ENCODE data around the gene SHROOM3.

DNA sequence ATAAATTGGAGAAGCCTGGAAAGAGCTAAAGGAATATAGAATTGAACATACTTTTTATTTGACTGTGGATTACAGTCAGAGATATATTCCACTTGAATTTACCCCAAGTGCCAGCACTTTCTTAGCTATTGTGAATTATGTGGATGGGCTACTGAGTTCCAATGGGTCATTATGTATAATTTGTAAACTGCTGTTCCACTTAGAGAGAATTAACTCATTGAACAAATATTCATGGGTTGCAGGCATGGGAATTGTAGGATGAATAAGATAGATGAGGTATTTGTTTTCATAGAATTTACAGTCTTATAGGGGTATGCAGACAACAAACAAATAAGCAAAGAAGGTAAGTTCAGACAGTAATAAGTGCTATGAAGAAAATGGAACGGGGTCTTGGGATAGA is 195.7 kb downstream of the SHROOM3 start:
- TF ChIP-seq, protein P1, sequence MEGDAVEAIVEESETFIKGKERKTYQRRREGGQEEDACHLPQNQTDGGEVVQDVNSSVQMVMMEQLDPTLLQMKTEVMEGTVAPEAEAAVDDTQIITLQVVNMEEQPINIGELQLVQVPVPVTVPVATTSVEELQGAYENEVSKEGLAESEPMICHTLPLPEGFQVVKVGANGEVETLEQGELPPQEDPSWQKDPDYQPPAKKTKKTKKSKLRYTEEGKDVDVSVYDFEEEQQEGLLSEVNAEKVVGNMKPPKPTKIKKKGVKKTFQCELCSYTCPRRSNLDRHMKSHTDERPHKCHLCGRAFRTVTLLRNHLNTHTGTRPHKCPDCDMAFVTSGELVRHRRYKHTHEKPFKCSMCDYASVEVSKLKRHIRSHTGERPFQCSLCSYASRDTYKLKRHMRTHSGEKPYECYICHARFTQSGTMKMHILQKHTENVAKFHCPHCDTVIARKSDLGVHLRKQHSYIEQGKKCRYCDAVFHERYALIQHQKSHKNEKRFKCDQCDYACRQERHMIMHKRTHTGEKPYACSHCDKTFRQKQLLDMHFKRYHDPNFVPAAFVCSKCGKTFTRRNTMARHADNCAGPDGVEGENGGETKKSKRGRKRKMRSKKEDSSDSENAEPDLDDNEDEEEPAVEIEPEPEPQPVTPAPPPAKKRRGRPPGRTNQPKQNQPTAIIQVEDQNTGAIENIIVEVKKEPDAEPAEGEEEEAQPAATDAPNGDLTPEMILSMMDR (IDR thresholded peaks at IDR 0.05; ENCODE audit: low read depth, low read length, missing input control), result no peak
- TF ChIP-seq GABPA (IDR thresholded peaks at IDR 0.05 in 1 of 2, conservative IDR thresholded peaks at IDR 0.05 in 1 of 2), result no peak
- no peak for TF ChIP-seq FOXA1 (IDR thresholded peaks at IDR 0.05)
- TF ChIP-seq, protein P2, sequence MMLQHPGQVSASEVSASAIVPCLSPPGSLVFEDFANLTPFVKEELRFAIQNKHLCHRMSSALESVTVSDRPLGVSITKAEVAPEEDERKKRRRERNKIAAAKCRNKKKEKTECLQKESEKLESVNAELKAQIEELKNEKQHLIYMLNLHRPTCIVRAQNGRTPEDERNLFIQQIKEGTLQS (IDR thresholded peaks at IDR 0.05), result no peak
- TF ChIP-seq SP1 (IDR thresholded peaks at IDR 0.05), result no peak
- TF ChIP-seq, protein P3, sequence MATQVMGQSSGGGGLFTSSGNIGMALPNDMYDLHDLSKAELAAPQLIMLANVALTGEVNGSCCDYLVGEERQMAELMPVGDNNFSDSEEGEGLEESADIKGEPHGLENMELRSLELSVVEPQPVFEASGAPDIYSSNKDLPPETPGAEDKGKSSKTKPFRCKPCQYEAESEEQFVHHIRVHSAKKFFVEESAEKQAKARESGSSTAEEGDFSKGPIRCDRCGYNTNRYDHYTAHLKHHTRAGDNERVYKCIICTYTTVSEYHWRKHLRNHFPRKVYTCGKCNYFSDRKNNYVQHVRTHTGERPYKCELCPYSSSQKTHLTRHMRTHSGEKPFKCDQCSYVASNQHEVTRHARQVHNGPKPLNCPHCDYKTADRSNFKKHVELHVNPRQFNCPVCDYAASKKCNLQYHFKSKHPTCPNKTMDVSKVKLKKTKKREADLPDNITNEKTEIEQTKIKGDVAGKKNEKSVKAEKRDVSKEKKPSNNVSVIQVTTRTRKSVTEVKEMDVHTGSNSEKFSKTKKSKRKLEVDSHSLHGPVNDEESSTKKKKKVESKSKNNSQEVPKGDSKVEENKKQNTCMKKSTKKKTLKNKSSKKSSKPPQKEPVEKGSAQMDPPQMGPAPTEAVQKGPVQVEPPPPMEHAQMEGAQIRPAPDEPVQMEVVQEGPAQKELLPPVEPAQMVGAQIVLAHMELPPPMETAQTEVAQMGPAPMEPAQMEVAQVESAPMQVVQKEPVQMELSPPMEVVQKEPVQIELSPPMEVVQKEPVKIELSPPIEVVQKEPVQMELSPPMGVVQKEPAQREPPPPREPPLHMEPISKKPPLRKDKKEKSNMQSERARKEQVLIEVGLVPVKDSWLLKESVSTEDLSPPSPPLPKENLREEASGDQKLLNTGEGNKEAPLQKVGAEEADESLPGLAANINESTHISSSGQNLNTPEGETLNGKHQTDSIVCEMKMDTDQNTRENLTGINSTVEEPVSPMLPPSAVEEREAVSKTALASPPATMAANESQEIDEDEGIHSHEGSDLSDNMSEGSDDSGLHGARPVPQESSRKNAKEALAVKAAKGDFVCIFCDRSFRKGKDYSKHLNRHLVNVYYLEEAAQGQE (IDR thresholded peaks at IDR 0.05), result no peak
- TF ChIP-seq RAD21 (IDR thresholded peaks at IDR 0.05), result no peak
- TF ChIP-seq, protein P4, sequence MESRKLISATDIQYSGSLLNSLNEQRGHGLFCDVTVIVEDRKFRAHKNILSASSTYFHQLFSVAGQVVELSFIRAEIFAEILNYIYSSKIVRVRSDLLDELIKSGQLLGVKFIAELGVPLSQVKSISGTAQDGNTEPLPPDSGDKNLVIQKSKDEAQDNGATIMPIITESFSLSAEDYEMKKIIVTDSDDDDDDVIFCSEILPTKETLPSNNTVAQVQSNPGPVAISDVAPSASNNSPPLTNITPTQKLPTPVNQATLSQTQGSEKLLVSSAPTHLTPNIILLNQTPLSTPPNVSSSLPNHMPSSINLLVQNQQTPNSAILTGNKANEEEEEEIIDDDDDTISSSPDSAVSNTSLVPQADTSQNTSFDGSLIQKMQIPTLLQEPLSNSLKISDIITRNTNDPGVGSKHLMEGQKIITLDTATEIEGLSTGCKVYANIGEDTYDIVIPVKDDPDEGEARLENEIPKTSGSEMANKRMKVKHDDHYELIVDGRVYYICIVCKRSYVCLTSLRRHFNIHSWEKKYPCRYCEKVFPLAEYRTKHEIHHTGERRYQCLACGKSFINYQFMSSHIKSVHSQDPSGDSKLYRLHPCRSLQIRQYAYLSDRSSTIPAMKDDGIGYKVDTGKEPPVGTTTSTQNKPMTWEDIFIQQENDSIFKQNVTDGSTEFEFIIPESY (IDR thresholded peaks at IDR 0.05), result no peak
- no peak for TF ChIP-seq YY1 (IDR thresholded peaks at IDR 0.05)
- no peak for TF ChIP-seq RXRA (IDR thresholded peaks at IDR 0.05)

Measured in liver (tissue), 3 donors.